ENCODE results near the gene SIX6. TPM values are rescaled to one million over a fixed set of nuclear protein-coding genes. Genes with fewer than 3 reads are reported as not detected.

SIX6 gene
- total RNA-seq, 1 experiment from 2014 or later: not detected

DNA sequence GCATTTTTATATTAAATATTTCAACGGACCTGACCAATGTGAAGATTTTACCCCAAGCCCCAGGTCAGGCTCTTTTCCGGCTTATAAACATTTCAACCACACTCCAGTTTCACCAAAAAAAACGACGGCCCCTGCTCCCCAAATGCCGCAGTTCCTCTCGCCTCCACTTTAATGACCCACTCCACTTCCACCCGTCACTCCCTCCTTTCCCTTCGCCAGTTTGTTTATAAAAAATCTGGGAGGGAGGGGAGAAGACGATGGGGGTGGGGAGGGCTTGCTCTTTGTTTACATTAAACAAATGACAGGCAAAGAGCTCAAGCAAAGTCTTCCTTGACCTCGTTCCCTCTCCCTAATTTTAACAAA, 5.4 kb downstream of the SIX6 start:
- DNase-seq (ENCODE audit: low spot score): peak; percentile 37

DNA sequence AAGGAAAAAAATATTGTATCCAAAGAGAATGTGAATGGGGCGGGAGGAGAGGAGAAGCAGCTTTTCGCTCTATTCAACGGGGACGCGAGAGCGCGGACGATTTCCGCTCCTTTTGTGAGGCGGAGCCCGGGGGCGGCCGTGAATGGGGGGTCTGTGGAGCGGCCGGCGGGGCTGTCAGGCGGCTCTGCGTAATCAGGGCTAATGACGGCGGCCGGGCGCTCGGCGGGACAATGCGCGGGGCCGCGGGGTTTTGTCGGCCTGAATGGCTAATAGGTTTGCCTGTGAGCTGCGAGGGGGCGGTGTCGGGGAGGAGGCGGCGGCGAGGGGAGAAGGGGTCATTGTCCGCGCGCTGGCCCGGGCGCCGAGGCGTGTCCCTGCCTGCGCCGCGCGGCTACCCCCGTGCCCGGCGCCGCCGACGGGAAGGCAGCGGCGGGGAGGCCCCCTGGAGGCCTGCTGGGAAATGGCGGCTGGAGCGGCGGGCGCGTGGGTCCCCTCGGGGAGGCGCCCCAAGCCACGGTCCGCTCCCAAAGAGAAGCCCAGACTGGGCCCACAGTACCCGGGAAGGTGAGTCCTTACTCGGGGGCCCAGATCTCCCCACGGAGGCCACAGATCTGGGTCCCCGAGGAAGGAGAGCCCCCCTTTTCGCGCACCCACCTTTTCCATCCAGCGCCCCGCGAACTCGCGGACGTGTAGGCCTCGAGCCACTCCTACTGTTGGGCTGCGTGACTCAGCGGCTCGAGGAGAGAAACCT, 6.0 kb downstream of the SIX6 start:
- no peak for DNase-seq (ENCODE audit: low spot score)

DNA sequence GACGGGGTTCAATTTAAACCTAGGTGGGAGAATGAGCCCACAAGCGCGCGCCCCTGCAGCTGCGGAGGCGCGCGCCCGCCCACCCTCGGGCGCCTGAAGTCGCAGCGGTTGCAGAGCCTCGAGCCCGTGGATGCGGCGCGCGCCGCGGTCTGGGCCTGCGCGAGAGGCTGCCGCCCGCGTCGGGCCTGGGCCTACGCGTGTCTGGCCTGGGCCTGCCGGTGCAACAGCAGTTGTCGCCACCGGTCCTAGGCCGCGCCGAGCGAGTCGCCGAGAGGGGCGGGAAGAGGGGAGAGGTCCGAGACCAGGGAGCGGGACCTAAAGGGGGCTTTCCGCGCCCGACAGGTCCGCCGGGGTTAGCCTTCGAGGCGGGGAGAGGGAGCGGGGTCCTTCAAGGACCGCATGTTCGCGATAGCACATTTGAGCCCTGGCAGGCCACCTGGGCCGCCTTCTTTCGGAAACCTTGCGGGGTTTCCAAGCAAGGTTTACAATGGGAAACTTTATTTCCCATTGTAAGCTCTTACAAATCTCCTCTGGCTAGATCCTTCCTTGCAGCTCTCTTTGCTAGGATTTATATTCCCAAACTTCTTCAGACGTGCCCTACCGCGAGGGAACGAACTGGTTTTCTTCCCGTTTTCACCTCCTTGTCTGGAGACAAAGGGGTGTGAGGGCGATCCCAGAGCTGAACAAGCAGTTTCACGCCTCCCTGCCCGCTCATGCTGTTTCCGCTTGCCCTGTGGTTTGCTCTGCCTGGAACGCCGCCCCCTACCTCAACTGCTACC, 6.8 kb downstream of the SIX6 start:
- no peak for DNase-seq (ENCODE audit: low spot score)

DNA sequence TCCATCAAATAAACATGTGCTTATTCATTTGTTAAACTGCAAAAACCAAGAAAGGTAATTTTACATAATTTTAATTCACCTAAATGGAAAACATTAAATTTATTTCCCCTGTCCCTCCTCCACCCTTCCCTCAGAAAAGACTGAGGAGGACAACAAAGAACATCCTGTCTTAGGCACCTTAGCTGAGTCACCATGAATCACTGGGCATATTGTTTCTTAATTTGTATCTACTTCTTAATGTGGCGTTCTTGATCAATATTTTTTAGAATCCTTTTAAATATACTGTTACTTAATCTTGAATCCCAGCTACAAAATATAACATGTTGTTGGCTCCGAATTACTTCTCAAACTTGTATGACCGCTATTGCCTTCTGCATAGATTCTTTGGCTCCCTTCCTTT, 23.5 kb downstream of the SIX6 start:
- no peak for DNase-seq (ENCODE audit: low spot score)

DNA sequence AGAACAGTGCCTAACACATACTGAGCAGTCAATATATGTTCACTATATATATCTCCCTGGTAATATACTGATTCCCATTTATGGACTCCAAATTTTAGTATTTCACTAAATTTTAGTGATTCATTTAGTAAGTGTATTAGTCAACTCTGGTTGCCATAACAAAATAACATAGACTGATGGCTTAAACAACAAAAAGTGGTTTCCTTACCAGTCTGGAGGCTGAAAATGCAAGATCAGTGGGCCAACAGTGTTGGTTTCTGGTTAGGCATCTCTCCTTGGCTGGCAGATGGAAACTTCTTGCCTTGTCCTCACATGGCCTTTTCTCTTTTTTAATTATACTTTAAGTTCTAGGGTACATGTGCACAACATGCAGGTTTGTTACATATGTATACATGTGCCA, 28.7 kb downstream of the SIX6 start:
- no peak for DNase-seq (ENCODE audit: low spot score)

DNA sequence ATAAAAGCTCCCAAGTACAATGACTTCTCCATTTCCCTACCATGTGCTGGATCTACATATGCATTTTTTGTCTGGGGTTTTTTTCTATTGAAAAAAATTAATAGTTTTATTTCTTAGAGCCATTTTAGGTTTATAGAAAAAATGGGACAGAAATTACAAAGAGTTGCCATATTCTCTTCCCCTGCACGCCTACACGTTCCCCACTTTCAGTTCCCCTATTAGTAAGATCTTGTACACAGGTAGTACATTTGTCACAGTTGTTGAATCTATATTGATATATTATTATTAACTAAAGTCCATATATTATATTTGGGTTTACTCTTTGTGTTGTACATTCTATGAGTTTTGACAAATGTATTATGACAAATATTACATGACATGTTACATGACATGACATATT, 35.7 kb downstream of the SIX6 start:
- no peak for DNase-seq (ENCODE audit: low spot score)

DNA sequence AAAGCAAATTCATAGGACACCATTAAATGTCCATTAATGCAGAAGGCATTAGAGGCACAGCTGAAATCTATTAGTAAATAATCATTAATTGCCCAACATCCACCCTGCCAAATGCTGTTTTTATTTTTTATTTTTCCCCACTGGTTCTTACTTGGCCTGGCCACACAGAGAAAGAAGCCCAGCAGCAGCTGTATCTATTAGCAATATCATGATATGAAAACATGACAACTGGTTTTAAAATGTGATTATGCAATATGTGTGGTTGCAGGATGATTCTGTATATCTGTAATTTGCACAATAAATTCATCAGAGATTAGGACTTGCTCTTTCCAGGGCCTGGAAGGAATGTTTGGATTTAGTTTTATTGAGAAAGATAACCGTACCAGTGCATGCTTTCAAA, 44.9 kb downstream of the SIX6 start:
- DNase-seq (ENCODE audit: low spot score): no peak

DNA sequence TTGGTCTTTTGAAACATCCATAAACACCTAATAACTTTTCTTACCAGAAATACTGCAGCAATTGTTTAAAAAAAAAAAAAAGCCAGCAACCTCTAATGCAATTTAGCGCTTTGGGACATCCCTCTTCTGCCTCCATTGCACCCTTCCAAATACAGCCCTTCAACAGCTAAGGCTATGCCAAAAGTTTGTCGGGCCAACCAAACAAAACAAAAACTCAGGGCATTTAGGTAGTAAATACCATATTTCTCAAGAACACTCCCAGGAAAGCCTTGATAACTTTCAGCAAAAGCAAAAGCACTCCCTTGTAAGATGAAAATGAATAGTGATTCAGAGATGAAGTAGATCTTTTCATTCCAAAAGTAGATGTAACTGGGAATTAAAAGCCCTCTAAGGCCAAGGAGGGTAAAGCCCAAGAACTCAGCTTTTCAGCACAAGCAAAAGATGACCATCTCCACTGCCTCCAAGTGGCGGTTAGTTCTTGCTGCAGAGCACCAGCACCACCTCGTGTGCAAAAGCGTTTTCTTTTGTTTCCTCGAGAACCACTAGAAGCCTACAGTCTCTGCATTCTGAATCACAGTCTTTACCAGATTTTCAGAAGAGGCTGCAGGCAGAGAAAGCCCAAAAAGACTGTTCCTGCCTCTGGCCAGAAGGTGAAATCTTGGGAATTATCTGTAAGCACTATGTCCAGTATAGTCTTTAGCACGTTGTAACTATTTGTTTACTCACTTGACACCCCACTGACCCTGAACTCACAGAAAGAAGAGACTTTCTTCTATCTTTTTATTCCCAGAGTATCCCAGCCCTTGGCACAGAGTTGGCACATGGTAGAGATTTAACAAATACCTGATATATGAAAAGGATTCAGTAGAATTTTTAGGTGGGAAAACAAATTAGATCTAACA, 53.1 kb downstream of the SIX6 start:
- DNase-seq (ENCODE audit: low spot score): peak; percentile 85

Other genes starting within 250 kb of the SIX6 start
- gene C14orf39, start 23.1 kb upstream of the SIX6 start, total RNA-seq (2014; rRNA removed; shearing (Covaris generic)): not detected in 2 replicates
- 18.4 and 23.3 TPM in 2 replicates for gene SIX1, start 140.3 kb downstream of the SIX6 start, total RNA-seq (2014; rRNA removed; shearing (Covaris generic))
- 8.3 and 12.6 TPM in 2 replicates for gene SIX4, start 215.2 kb downstream of the SIX6 start, total RNA-seq (2014; rRNA removed; shearing (Covaris generic))
- gene MNAT1, start 225.6 kb downstream of the SIX6 start, total RNA-seq (2014; rRNA removed; shearing (Covaris generic)): 65.5 and 76.7 TPM in 2 replicates

Measured in H4 (cell line).